Right lobe of liver (tissue), 6 donors: ENCODE measurements around the gene CD164. TPM values are rescaled to one million over a fixed set of nuclear protein-coding genes. Genes with fewer than 3 reads are reported as not detected.
"Not testable (repeated sequence)": the region's sequence is repeated elsewhere in the genome, so short reads cannot be mapped to it uniquely, and the experiment has no call there.

Source experiments
- ATAC-seq, 4 donors: fragments of 200-7000 bp; cut with Tn5 transposase; one replicate each; pipeline ENCODE4 v1.9.1; 2020; ENCODE audit warnings: mild to moderate bottlenecking in 4 of 4, moderate library complexity in 4 of 4
- DNase-seq, 3 donors: peaks; one replicate each; pipeline ENCODE4 v3.0.0-alpha.2; 2020
- H3K27ac ChIP-seq, 3 donors: fragments of 200-600 bp; one replicate each; pipeline ENCODE4 v1.8.0; 2022
- H3K27me3 ChIP-seq, 2 donors: fragments of 200-600 bp; one replicate each; pipeline ENCODE4 v1.8.0; 2022
- H3K36me3 ChIP-seq, 4 donors: fragments of 200-600 bp; sonication (generic) in 1 of 4; one replicate each; pipeline versions ENCODE4 v1.5.1 to v1.8.0; 2017 to 2022; ENCODE audit warnings: control low read depth in 1 of 4
- H3K4me1 ChIP-seq, 4 donors: fragments of 200-600 bp; sonication (generic) in 1 of 4; one replicate each; pipeline versions ENCODE4 v1.5.1 to v1.8.0; 2017 to 2022; ENCODE audit warnings: control low read depth in 1 of 4
- H3K4me3 ChIP-seq, 3 donors: fragments of 200-600 bp; one replicate each; pipeline ENCODE4 v1.8.0; 2022
- H3K9me3 ChIP-seq, 4 donors: fragments of 200-600 bp; sonication (generic) in 1 of 4; one replicate each; pipeline versions ENCODE4 v1.5.1 to v1.8.0; 2017 to 2022; ENCODE audit warnings: control low read depth in 1 of 4
- POLR2A ChIP-seq: fragments of 450-650 bp; IDR thresholded peaks from one replicate; pipeline ENCODE4 v1.6.1; 2017; ENCODE audit warnings: antibody characterized with exemption, mild to moderate bottlenecking
- WGBS: methylation state at CpG from one replicate; pipeline ENCODE4 v1.1.6; 2018; ENCODE audit warnings: low coverage, low lambda C conversion rate; ENCODE audit not compliant: insufficient coverage; ENCODE audit errors: missing lambda C conversion rate; 5-methylcytosine and 5-hydroxymethylcytosine counted together
- intact Hi-C, 2 donors: fragments of 100-400 bp; cut with DNase I; formaldehyde crosslinking; loops; one replicate each; pipeline versions ENCODE4 v1.11.2 to v1.14.1; 2022
- total RNA-seq, 6 experiments: library from RNA; depleted of rRNA in 2 of 6; stranded (reverse); fragments of >200 nt in 2 of 6; fragmentation: NEBNext Ultra II Directional in 3 of 6; extraction: Animal tissue kit (Norgen Biotek cat#: 25700) in 3 of 6; gene quantifications; one replicate each; pipeline versions ENCODE4 v1.1.0 to v1.2.4, GENCODE V29; 2016 to 2023
- TF ChIP-seq, protein P1 (sequence below), 4 donors: fragments of 200-600 bp in 3 of 4; fragments of 450-650 bp in 1 of 4; IDR thresholded peaks; one replicate each; pipeline versions ENCODE4 v1.5.1 to v1.8.0; 2016 to 2022; ENCODE audit warnings: antibody characterized with exemption in 4 of 4, mild to moderate bottlenecking in 2 of 4
- donor health status: DM: no; HTN: yes; CAD: no.
- donor health status: DM: no; HTN: no; CAD: no.
- donor health status: DM: no; HTN: no; CAD: no.
- donor health status: DM: no; HTN: yes; CAD: no.
- donor health status: DM: no; HTN: yes; CAD: no.

CD164 gene
- total RNA-seq, 6 experiments from 2014 or later, result 113 to 173 (median 150) TPM

DNA sequence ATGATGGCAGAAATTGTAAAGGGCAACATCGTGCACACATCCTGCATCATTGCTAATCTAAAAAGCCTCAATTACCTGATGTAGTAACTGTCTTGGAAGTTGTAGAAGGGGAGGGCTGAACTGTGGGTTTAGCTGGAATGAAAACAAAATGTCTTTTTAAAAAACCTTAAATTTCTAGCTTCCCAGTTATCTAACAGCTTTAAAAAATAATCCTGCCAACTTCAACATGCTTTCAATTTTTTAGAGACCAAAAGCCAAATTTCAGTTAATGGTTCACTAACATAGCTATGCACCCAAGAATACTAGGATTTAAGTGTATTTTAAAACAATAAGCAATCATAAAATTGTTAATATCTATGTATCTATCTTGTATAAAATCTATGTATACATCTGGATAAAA lies 11.9 kb downstream of the CD164 start:
- DNase-seq (no peak), ATAC-seq (no peak)
- 54% methylated on average over 1 of the region's 1 CpG for WGBS
- TF ChIP-seq POLR2A, result no peak
- TF ChIP-seq, protein P1, sequence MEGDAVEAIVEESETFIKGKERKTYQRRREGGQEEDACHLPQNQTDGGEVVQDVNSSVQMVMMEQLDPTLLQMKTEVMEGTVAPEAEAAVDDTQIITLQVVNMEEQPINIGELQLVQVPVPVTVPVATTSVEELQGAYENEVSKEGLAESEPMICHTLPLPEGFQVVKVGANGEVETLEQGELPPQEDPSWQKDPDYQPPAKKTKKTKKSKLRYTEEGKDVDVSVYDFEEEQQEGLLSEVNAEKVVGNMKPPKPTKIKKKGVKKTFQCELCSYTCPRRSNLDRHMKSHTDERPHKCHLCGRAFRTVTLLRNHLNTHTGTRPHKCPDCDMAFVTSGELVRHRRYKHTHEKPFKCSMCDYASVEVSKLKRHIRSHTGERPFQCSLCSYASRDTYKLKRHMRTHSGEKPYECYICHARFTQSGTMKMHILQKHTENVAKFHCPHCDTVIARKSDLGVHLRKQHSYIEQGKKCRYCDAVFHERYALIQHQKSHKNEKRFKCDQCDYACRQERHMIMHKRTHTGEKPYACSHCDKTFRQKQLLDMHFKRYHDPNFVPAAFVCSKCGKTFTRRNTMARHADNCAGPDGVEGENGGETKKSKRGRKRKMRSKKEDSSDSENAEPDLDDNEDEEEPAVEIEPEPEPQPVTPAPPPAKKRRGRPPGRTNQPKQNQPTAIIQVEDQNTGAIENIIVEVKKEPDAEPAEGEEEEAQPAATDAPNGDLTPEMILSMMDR (IDR thresholded peaks at IDR 0.05), result no peak
- Histone ChIP-seq H3K4me3 (no peak overlapping the region), H3K27ac (no peak overlapping the region), H3K36me3 (peaks cover 0 to 75% (median 20%) of the 10 kb centered on the region in 4 donors), H3K9me3 (no peaks in the 10 kb centered on the region), H3K4me1 (peaks cover 0 to 10% (median 0%) of the 10 kb centered on the region in 4 donors), H3K27me3 (no peaks in the 10 kb centered on the region)
- intact Hi-C loops, result no loop called here

DNA sequence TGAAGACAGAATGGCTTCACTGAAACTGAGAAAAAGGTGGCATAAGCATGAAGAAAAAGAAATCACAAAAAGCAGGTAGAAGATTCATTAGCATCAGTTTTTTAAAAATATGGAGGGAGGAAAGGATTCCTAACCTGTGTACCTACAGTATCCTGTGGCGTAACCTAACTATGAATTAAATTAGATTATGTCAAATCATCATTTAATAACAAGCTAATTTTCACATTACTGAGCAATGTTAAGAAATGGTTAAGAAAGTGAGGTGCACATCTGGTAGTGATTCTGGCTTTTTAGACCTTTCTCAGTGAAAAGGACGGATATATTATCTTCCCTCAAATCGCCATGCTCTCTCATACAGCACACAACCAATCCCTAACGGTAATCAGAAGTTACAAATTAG lies 12.5 kb downstream of the CD164 start:
- no peak for DNase-seq
- WGBS, result 75% methylated on average over 4 of the region's 4 CpGs

DNA sequence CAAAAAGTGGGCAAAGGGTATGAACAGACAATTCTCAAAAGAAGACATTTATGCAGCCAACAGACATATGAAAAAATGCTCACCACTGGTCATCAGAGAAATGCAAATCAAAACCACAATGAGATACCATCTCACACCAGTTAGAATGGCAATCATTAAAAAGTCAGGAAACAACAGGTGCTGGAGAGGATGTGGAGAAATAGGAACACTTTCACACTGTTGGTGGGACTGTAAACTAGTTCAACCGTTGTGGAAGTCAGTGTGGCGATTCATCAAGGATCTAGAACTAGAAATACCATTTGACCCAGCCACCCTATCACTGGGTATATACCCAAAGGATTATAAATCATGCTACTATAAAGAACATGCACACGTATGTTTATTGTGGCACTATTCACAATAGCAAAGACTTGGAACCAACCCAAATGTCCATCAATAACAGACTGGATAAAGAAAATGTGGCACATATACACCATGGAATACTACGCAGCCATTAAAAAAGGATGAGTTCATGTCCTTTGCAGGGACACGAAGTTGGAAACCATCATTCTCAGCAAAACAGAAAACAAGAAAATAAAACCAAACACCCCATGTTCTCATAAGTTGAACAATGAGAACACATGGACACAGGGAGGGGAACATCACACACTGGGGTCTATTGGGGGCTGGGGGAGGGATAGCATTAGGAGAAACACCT lies 17.7 kb downstream of the CD164 start:
- H3K36me3 ChIP-seq, result peaks cover 0 to 35% (median 18%) of the 10 kb centered on the region in 4 donors
- H3K9me3 ChIP-seq, H3K27me3 ChIP-seq, ATAC-seq, H3K4me1 ChIP-seq, DNase-seq, intact Hi-C loops, H3K27ac ChIP-seq, H3K4me3 ChIP-seq: not testable (repeated sequence)
- 95% methylated on average over 3 of the region's 5 CpGs for WGBS

More for the DNA sequence above, 12.5 kb downstream of the CD164 start:
- ATAC-seq, result no peak
- H3K27ac ChIP-seq, result no peak overlapping the region
- peaks cover 0 to 10% (median 0%) of the 10 kb centered on the region in 4 donors for H3K4me1 ChIP-seq
- H3K27me3 ChIP-seq, result no peaks in the 10 kb centered on the region
- no peaks in the 10 kb centered on the region for H3K9me3 ChIP-seq
- intact Hi-C loops, result no loop called here
- H3K36me3 ChIP-seq, result peaks cover 0 to 69% (median 18%) of the 10 kb centered on the region in 4 donors
- no peak for TF ChIP-seq POLR2A
- TF ChIP-seq, protein P1 (IDR thresholded peaks at IDR 0.05), result no peak
- no peak overlapping the region for H3K4me3 ChIP-seq

GRCh38 chr6:109363753-109364152 lies 18.5 kb downstream of the CD164 start:
- Histone ChIP-seq H3K9me3 (no peaks in the 10 kb centered on the region), H3K27ac (no peak overlapping the region), H3K36me3 (peaks cover 0 to 28% (median 15%) of the 10 kb centered on the region in 4 donors), H3K4me3 (no peak overlapping the region), H3K4me1 (no peaks in the 10 kb centered on the region), H3K27me3 (no peaks in the 10 kb centered on the region)
- TF ChIP-seq, protein P1 (IDR thresholded peaks at IDR 0.05), result no peak
- TF ChIP-seq POLR2A, result no peak
- DNase-seq (no peak), ATAC-seq (no peak)
- intact Hi-C loops, result no loop called here
- WGBS, result 81% methylated on average over 2 of the region's 2 CpGs

DNA sequence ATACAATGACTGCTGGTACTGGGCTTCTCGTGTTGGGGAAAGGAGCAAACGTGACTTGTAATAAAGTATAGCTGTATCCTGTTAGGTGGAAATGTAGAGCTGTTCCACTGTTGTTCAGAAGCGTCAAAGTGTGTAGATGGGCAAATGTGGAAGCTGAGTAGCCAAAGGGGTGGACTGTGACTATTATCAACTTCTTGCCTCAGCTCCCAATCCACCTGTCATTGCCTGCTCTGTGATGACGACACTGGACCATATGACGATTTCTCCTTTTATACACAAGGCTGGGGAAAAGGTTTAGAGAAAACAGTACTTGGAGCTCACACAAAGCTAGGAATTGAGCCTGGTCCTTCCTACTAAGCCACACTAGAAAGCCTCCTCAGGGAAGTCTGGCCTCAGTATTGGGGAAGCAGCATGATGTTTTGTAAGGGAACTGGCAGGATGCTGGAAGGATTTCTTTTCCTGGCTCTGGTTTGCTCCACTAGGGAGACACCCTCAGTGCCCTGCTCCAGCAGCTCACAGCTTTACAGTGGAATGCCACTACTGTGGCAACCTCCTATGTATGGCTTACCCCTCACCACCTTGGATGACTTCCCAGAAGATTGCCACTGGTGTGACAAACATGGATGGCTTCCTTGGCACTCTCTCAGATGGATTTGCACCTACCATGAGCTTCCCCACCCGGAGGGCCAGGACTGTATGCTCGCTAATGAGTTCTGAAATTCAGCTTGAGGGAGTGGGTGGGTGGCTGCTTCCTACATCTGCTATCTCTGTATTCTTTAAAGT lies 20.0 kb downstream of the CD164 start:
- Histone ChIP-seq H3K27ac (no peak overlapping the region), H3K4me1 (no peaks in the 10 kb centered on the region), H3K36me3 (peaks cover 0 to 17% (median 8%) of the 10 kb centered on the region in 4 donors), H3K9me3 (no peaks in the 10 kb centered on the region), H3K27me3 (no peaks in the 10 kb centered on the region), H3K4me3 (no peak overlapping the region)
- DNase-seq, result no peak
- no peak for ATAC-seq
- intact Hi-C loops, result no loop called here
- TF ChIP-seq POLR2A, result no peak
- TF ChIP-seq, protein P1 (IDR thresholded peaks at IDR 0.05), result no peak
- WGBS, result 100% methylated on average over 4 of the region's 7 CpGs
